Measurements from ENCODE around the gene ERICH6B. TPM values are rescaled to one million over a fixed set of nuclear protein-coding genes. Genes with fewer than 3 reads are reported as not detected.

Gene ERICH6B
- total RNA-seq, 1 donor from 2014 or later = not detected

- H3K9me3 Mint-ChIP-seq (ENCODE audit: unreplicated experiment) = peaks cover 1% of the 10 kb centered on the region
- H3K4me1 Mint-ChIP-seq (ENCODE audit: low read depth, unreplicated experiment) = peaks cover 16% of the 10 kb centered on the region
- H3K4me3 Mint-ChIP-seq (ENCODE audit: unreplicated experiment) = no peak overlapping the region
- H3K4me1 ChIP-seq (ENCODE audit: insufficient read depth, low read length) = no peaks in the 10 kb centered on the region
- no peaks in the 10 kb centered on the region for H4K20me1 ChIP-seq (ENCODE audit: insufficient read depth, low read length)
- H3K27me3 ChIP-seq (ENCODE audit: insufficient read depth, low read length) = peaks cover 2% of the 10 kb centered on the region
- no peaks in the 10 kb centered on the region for H3K36me3 Mint-ChIP-seq (ENCODE audit: low read depth, unreplicated experiment)
- no peaks in the 10 kb centered on the region for H3K36me3 ChIP-seq (ENCODE audit: insufficient read depth, low read length)
- FAIRE-seq (no peak), DNase-seq (ENCODE audit: low read depth) (no peak)
- H3K9me3 ChIP-seq (ENCODE audit: insufficient read depth, low read depth, low read length) = no peaks in the 10 kb centered on the region
- H3K9ac ChIP-seq (ENCODE audit: low read length) = no peak overlapping the region
- no peak overlapping the region for H3K27ac ChIP-seq (ENCODE audit: low read depth, low read length)
- peaks cover 6% of the 10 kb centered on the region for H3K27me3 Mint-ChIP-seq (ENCODE audit: low read depth, unreplicated experiment)
- H3K79me2 ChIP-seq (ENCODE audit: insufficient read depth, low read length) = no peaks in the 10 kb centered on the region
- no peak overlapping the region for H3K4me2 ChIP-seq (ENCODE audit: low read length)
- no peak overlapping the region for H3K27ac Mint-ChIP-seq (ENCODE audit: unreplicated experiment)
- no peak overlapping the region for H3K4me3 ChIP-seq (ENCODE audit: insufficient read depth, low read depth, low read length)
- TF ChIP-seq EZH2 (IDR thresholded peaks at IDR 0.05; ENCODE audit: insufficient read depth, low read length) = no peak
- TF ChIP-seq CTCF (IDR thresholded peaks at IDR 0.05; ENCODE audit: insufficient read depth, low read depth, low read length) = no peak
- H2AFZ ChIP-seq (ENCODE audit: low read depth, low read length) = no peak overlapping the region
Measured at GRCh38 chr13:45630791-45631190, 15.3 kb upstream of the ERICH6B start.

- H3K9me3 Mint-ChIP-seq (ENCODE audit: unreplicated experiment) = peaks cover 1% of the 10 kb centered on the region
- no peak overlapping the region for H3K4me2 ChIP-seq (ENCODE audit: low read length)
- no peaks in the 10 kb centered on the region for H3K36me3 ChIP-seq (ENCODE audit: insufficient read depth, low read length)
- H3K27me3 ChIP-seq (ENCODE audit: insufficient read depth, low read length) = peaks cover 6% of the 10 kb centered on the region
- H3K9me3 ChIP-seq (ENCODE audit: insufficient read depth, low read depth, low read length) = no peaks in the 10 kb centered on the region
- no peaks in the 10 kb centered on the region for H3K4me1 ChIP-seq (ENCODE audit: insufficient read depth, low read length)
- FAIRE-seq = no peak
- no peak for TF ChIP-seq CTCF (IDR thresholded peaks at IDR 0.05; ENCODE audit: insufficient read depth, low read depth, low read length)
- TF ChIP-seq EZH2 (IDR thresholded peaks at IDR 0.05; ENCODE audit: insufficient read depth, low read length) = no peak
- H3K27ac Mint-ChIP-seq (ENCODE audit: unreplicated experiment) = no peak overlapping the region
- H2AFZ ChIP-seq (ENCODE audit: low read depth, low read length) = no peak overlapping the region
- H3K4me1 Mint-ChIP-seq (ENCODE audit: low read depth, unreplicated experiment) = peaks cover 16% of the 10 kb centered on the region
- H3K4me3 ChIP-seq (ENCODE audit: insufficient read depth, low read depth, low read length) = no peak overlapping the region
- H3K27me3 Mint-ChIP-seq (ENCODE audit: low read depth, unreplicated experiment) = peaks cover 8% of the 10 kb centered on the region
- no peaks in the 10 kb centered on the region for H3K36me3 Mint-ChIP-seq (ENCODE audit: low read depth, unreplicated experiment)
- H3K4me3 Mint-ChIP-seq (ENCODE audit: unreplicated experiment) = no peak overlapping the region
- H3K27ac ChIP-seq (ENCODE audit: low read depth, low read length) = no peak overlapping the region
- DNase-seq (ENCODE audit: low read depth) = no peak
- H3K9ac ChIP-seq (ENCODE audit: low read length) = no peak overlapping the region
- H3K79me2 ChIP-seq (ENCODE audit: insufficient read depth, low read length) = no peaks in the 10 kb centered on the region
- H4K20me1 ChIP-seq (ENCODE audit: insufficient read depth, low read length) = no peaks in the 10 kb centered on the region
Measured at GRCh38 chr13:45629940-45630339, 14.4 kb upstream of the ERICH6B start.

- TF ChIP-seq CTCF (IDR thresholded peaks at IDR 0.05; ENCODE audit: insufficient read depth, low read depth, low read length) = no peak
- no peak for TF ChIP-seq EZH2 (IDR thresholded peaks at IDR 0.05; ENCODE audit: insufficient read depth, low read length)
- Histone ChIP-seq H4K20me1 (ENCODE audit: insufficient read depth, low read length) (no peaks in the 10 kb centered on the region), H3K27me3 (ENCODE audit: insufficient read depth, low read length) (peaks cover 6% of the 10 kb centered on the region), H3K4me3 (ENCODE audit: insufficient read depth, low read depth, low read length) (no peak overlapping the region), H3K4me2 (ENCODE audit: low read length) (no peak overlapping the region), H2AFZ (ENCODE audit: low read depth, low read length) (no peak overlapping the region), H3K9me3 (ENCODE audit: insufficient read depth, low read depth, low read length) (no peaks in the 10 kb centered on the region), H3K79me2 (ENCODE audit: insufficient read depth, low read length) (no peaks in the 10 kb centered on the region), H3K27ac (ENCODE audit: low read depth, low read length) (no peak overlapping the region), H3K4me1 (ENCODE audit: insufficient read depth, low read length) (no peaks in the 10 kb centered on the region), H3K36me3 (ENCODE audit: insufficient read depth, low read length) (no peaks in the 10 kb centered on the region), H3K9ac (ENCODE audit: low read length) (no peak overlapping the region)
- H3K4me1 Mint-ChIP-seq (ENCODE audit: low read depth, unreplicated experiment) = peaks cover 16% of the 10 kb centered on the region
- DNase-seq (ENCODE audit: low read depth) (no peak), FAIRE-seq (no peak)
- no peak overlapping the region for H3K4me3 Mint-ChIP-seq (ENCODE audit: unreplicated experiment)
- no peak overlapping the region for H3K27ac Mint-ChIP-seq (ENCODE audit: unreplicated experiment)
- peaks cover 9% of the 10 kb centered on the region for H3K27me3 Mint-ChIP-seq (ENCODE audit: low read depth, unreplicated experiment)
- H3K9me3 Mint-ChIP-seq (ENCODE audit: unreplicated experiment) = no peaks in the 10 kb centered on the region
- no peaks in the 10 kb centered on the region for H3K36me3 Mint-ChIP-seq (ENCODE audit: low read depth, unreplicated experiment)
Measured at GRCh38 chr13:45628094-45628493, 12.6 kb upstream of the ERICH6B start.
